GM18870 (cell line): ENCODE data around the gene DISP2.
A peak's percentile ranks its signal among the peaks of the same experiment; 100 is the strongest.

ENCODE experiments used
- ATAC-seq: cut with Tn5 transposase; IDR thresholded peaks from one replicate; pipeline ENCODE4 v1.9.1; 2021; ENCODE audit warnings: moderate library complexity; ENCODE audit not compliant: unreplicated experiment

The DISP2 gene

GRCh38 chr15:40357723-40358470, at the start of gene DISP2:
Gene DISP2, plus strand, starts transcription at chr15:40358219. Its CDS starts 103 bp downstream, at chr15:40358322.
- ATAC-seq, result peak; percentile 55

- no peak for ATAC-seq
Observed at GRCh38 chr15:40309344-40309862, 48.6 kb upstream of the DISP2 start.

GRCh38 chr15:40310001-40310959, 47.7 kb upstream of the DISP2 start:
- ATAC-seq, result no peak

- ATAC-seq, result no peak
Observed at GRCh38 chr15:40310993-40311392, 47.0 kb upstream of the DISP2 start.

- ATAC-seq, result no peak
Observed at GRCh38 chr15:40312370-40313158, 45.5 kb upstream of the DISP2 start.

- ATAC-seq, result no peak
Observed at GRCh38 chr15:40313531-40314398, 44.3 kb upstream of the DISP2 start.

GRCh38 chr15:40314723-40315276, 43.2 kb upstream of the DISP2 start:
- ATAC-seq, result no peak

GRCh38 chr15:40316931-40317330, 41.1 kb upstream of the DISP2 start:
- ATAC-seq, result no peak

- ATAC-seq, result no peak
Observed at GRCh38 chr15:40317580-40317979, 40.4 kb upstream of the DISP2 start.

GRCh38 chr15:40320409-40320808, 37.6 kb upstream of the DISP2 start:
- ATAC-seq, result no peak

- ATAC-seq, result peak; percentile 35
Observed at GRCh38 chr15:40320931-40321371, 37.1 kb upstream of the DISP2 start.

- ATAC-seq, result no peak
Observed at GRCh38 chr15:40322531-40323238, 35.3 kb upstream of the DISP2 start.

- peak; percentile 72 for ATAC-seq
Observed at GRCh38 chr15:40323239-40323952, 34.6 kb upstream of the DISP2 start, which contains the start of gene INAFM2. Gene INAFM2, plus strand, starts transcription at chr15:40323692. Its CDS starts 364 bp downstream, at chr15:40324056.

- ATAC-seq, result no peak
Observed at GRCh38 chr15:40323953-40324937, 33.8 kb upstream of the DISP2 start.

- ATAC-seq, result no peak
Observed at GRCh38 chr15:40325188-40325587, 32.8 kb upstream of the DISP2 start.

- ATAC-seq, result no peak
Observed at GRCh38 chr15:40325700-40326099, 32.3 kb upstream of the DISP2 start.

- no peak for ATAC-seq
Observed at GRCh38 chr15:40327457-40327856, 30.6 kb upstream of the DISP2 start.
